ENCODE measurements around the gene AHRR. TPM values are rescaled to one million over a fixed set of nuclear protein-coding genes. Genes with fewer than 3 reads are reported as not detected.

The AHRR gene
- total and polyA plus RNA-seq, 2 donors from 2014 or later: 0.71 to 1.7 TPM

DNA sequence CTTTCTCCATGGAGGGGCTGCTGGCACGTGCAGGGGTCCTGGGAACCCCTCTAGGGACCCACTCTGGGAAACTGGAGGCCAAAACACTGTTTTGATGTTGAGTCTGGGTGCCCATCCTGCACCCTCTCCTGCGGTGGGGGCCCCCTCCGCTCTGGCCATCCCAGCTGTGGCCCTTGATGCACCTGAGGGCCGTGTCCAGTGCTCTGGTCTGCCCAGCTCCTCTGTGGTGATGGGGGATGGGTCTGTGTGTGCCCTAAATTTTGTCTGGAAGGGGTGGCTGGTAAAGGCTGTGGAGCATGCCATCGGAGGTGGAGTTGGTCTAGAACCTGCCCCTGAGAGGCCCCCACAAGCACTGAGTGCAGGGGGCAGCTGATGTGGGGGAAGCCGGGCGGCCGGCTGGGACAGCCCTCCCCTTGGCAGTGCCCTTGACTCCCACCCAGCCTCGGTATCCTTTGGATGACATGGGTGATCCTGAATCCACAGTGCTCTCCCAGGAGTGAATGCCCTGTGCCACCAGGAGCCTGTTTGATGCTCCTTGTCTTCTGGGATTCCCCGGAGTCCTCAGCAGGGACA, 26.3 kb downstream of the AHRR start:
- no peak for DNase-seq

DNA sequence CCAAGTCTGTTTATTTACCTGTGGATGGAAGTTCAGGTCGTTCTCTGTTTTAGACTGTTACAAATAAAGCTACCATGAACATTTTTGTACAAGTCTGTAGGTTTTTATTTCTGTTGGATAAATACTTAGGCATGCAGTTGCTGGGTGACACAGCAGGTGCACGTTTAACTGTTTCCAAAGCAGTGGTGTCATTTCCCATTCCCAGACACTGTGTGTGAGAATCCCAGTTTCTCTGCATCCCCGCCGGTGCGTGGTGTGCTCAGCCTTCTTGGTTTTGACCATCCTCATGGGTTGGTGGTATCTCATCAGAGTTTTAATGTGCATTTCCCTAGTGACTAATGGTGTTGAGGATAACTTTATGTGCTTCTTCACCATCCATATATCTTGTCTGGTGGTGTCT, 27.2 kb downstream of the AHRR start:
- FAIRE-seq: no peak
- intact Hi-C loops (cut with DNase I): no loop called here
- DNase-seq: no peak
- H3K4me3 ChIP-seq (ENCODE audit: low read length in 3 of 3): no peak overlapping the region
- H3K9me3 ChIP-seq (ENCODE audit: control insufficient read depth in 2 of 3, insufficient read depth in 1 of 3, low read length in 3 of 3): no peaks in the 10 kb centered on the region
- TF ChIP-seq, protein P1, sequence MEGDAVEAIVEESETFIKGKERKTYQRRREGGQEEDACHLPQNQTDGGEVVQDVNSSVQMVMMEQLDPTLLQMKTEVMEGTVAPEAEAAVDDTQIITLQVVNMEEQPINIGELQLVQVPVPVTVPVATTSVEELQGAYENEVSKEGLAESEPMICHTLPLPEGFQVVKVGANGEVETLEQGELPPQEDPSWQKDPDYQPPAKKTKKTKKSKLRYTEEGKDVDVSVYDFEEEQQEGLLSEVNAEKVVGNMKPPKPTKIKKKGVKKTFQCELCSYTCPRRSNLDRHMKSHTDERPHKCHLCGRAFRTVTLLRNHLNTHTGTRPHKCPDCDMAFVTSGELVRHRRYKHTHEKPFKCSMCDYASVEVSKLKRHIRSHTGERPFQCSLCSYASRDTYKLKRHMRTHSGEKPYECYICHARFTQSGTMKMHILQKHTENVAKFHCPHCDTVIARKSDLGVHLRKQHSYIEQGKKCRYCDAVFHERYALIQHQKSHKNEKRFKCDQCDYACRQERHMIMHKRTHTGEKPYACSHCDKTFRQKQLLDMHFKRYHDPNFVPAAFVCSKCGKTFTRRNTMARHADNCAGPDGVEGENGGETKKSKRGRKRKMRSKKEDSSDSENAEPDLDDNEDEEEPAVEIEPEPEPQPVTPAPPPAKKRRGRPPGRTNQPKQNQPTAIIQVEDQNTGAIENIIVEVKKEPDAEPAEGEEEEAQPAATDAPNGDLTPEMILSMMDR (IDR thresholded peaks at IDR 0.05; ENCODE audit: borderline replicate concordance, extremely low read depth, insufficient read depth): no peak
- no peak overlapping the region for H3K27ac ChIP-seq (ENCODE audit: low read depth in 2 of 2, low read length in 2 of 2)
- no peaks in the 10 kb centered on the region for H3K36me3 ChIP-seq (ENCODE audit: control insufficient read depth in 2 of 3, insufficient read depth in 3 of 3, low read length in 3 of 3)
- H3K4me1 ChIP-seq (ENCODE audit: control insufficient read depth in 2 of 3, insufficient read depth in 2 of 3, low read depth in 1 of 3, low read length in 3 of 3): no peaks in the 10 kb centered on the region
- H3K27me3 ChIP-seq (ENCODE audit: control insufficient read depth, insufficient read depth, low read length): no peaks in the 10 kb centered on the region
- no peak overlapping the region for H3K9ac ChIP-seq (ENCODE audit: low read length in 3 of 3)

More for the DNA sequence above, 26.3 kb downstream of the AHRR start:
- Histone ChIP-seq H3K27ac (ENCODE audit: low read depth in 2 of 2, low read length in 2 of 2) (no peak overlapping the region), H3K27me3 (ENCODE audit: control insufficient read depth, insufficient read depth, low read length) (no peaks in the 10 kb centered on the region), H3K36me3 (ENCODE audit: control insufficient read depth in 2 of 3, insufficient read depth in 3 of 3, low read length in 3 of 3) (no peaks in the 10 kb centered on the region), H3K9me3 (ENCODE audit: control insufficient read depth in 2 of 3, insufficient read depth in 1 of 3, low read length in 3 of 3) (peaks cover 0 to 3% (median 0%) of the 10 kb centered on the region in 3 donors), H3K4me3 (ENCODE audit: low read length in 3 of 3) (no peak overlapping the region), H3K4me1 (ENCODE audit: control insufficient read depth in 2 of 3, insufficient read depth in 2 of 3, low read depth in 1 of 3, low read length in 3 of 3) (no peaks in the 10 kb centered on the region), H3K9ac (ENCODE audit: low read length in 3 of 3) (no peak overlapping the region)
- TF ChIP-seq, protein P1 (IDR thresholded peaks at IDR 0.05; ENCODE audit: borderline replicate concordance, extremely low read depth, insufficient read depth): no peak
- intact Hi-C loops (cut with DNase I): no loop called here
- FAIRE-seq: no peak

DNA sequence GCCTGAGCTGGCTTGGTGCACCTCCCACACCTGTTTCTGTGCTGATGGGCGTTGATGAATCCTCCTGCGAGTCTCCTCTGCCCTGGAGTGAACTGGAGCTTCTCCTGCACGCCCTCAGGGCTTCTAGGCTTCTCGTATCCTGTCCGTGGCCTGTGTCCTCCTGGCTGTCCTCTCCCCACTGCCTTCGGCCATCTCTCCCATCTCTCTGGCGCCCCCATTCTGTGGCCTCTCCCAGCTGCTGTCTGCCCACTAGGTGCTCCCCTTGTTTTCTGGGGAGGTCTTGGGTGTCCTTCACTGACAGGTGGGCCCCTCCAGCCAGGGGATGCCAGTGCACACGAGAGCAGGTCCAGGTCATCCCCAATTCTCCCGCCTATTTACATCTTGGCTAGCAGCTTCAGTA, 28.8 kb downstream of the AHRR start:
- intact Hi-C loops (cut with DNase I): no loop called here
- TF ChIP-seq, protein P1 (IDR thresholded peaks at IDR 0.05; ENCODE audit: borderline replicate concordance, extremely low read depth, insufficient read depth): no peak
- FAIRE-seq (no peak), DNase-seq (no peak)
- H3K4me1 ChIP-seq (ENCODE audit: control insufficient read depth in 2 of 3, insufficient read depth in 2 of 3, low read depth in 1 of 3, low read length in 3 of 3): no peaks in the 10 kb centered on the region
- no peak overlapping the region for H3K27ac ChIP-seq (ENCODE audit: low read depth in 2 of 2, low read length in 2 of 2)
- no peaks in the 10 kb centered on the region for H3K36me3 ChIP-seq (ENCODE audit: control insufficient read depth in 2 of 3, insufficient read depth in 3 of 3, low read length in 3 of 3)
- no peaks in the 10 kb centered on the region for H3K9me3 ChIP-seq (ENCODE audit: control insufficient read depth in 2 of 3, insufficient read depth in 1 of 3, low read length in 3 of 3)
- no peaks in the 10 kb centered on the region for H3K27me3 ChIP-seq (ENCODE audit: control insufficient read depth, insufficient read depth, low read length)
- no peak overlapping the region for H3K9ac ChIP-seq (ENCODE audit: low read length in 3 of 3)
- H3K4me3 ChIP-seq (ENCODE audit: low read length in 3 of 3): no peak overlapping the region
